GM12878 (cell line): ENCODE measurements around the gene BEGAIN. TPM values are rescaled to one million over a fixed set of nuclear protein-coding genes. Genes with fewer than 3 reads are reported as not detected.

ENCODE experiments used
- ATAC-seq: fragments of 200-7000 bp; cut with Tn5 transposase; 3 replicates; pipeline ENCODE4 v1.9.1; 2020; ENCODE audit warnings: mild to moderate bottlenecking, moderate library complexity
- BruUV-seq: library from RNA; stranded (reverse); fragments of 400-500 nt; replicated peaks from 2 replicates; lab custom pipeline; 2021; lab: Mats Ljungman, UMichigan
- CTCF ChIA-PET: fragments of 300-600 bp; sonication (Branson Sonifier 250); formaldehyde crosslinking; extraction: SDS; loops from one replicate; lab custom pipeline; 2021; ENCODE audit warnings: inconsistent platforms; lab: Yijun Ruan, JAX
- POLR2A ChIA-PET: fragments of 350-600 bp; formaldehyde crosslinking; extraction: SDS; loops from one replicate; lab custom pipeline; 2021; ENCODE audit warnings: inconsistent platforms; lab: Charles Lee
- RAD21 ChIA-PET: fragments of 300-600 bp; sonication (Branson Sonifier 250); formaldehyde crosslinking; loops from one replicate; lab custom pipeline; 2023; ENCODE audit warnings: antibody characterized with exemption; ENCODE audit not compliant: unreplicated experiment; lab: Charles Lee
- SMC1A ChIA-PET: fragments of 300-600 bp; sonication (Branson Sonifier 250); formaldehyde crosslinking; loops from one replicate; lab custom pipeline; 2023; ENCODE audit not compliant: unreplicated experiment, uncharacterized antibody; lab: Charles Lee
- DNase-seq: peaks from one replicate; pipeline ENCODE4 v3.0.0-alpha.2; 2011; ENCODE audit warnings: low read depth, low spot score
- FAIRE-seq: peaks from 3 replicates; lab custom pipeline; 2011; peaks lifted over from hg19 to GRCh38; lab: Jason Lieb, UNC
- H2AFZ ChIP-seq: 2 replicates; pipeline ENCODE4 v1.6.0; 2011; ENCODE audit warnings: low read depth, low read length, control low read depth; ENCODE audit not compliant: control insufficient read depth
- H3K27ac ChIP-seq: 2 replicates; pipeline ENCODE4 v1.5.1; 2011; ENCODE audit warnings: control low read depth; ENCODE audit not compliant: control insufficient read depth, insufficient read depth
- H3K27me3 ChIP-seq, 2 experiments: replicated peaks in 1 of 2; 2 replicates each; pipeline versions ENCODE4 v1.6.0 to v1.6.1; 2011; ENCODE audit warnings: low read length in 1 of 2; ENCODE audit not compliant: control insufficient read depth in 2 of 2, insufficient read depth in 2 of 2
- H3K36me3 ChIP-seq, 2 experiments: 2 replicates each; pipeline ENCODE4 v1.5.1; 2011; ENCODE audit warnings: low read length in 1 of 2; ENCODE audit not compliant: control insufficient read depth in 2 of 2, insufficient read depth in 2 of 2
- H3K4me1 ChIP-seq: 2 replicates; pipeline ENCODE4 v1.6.1; 2011; ENCODE audit warnings: mild to moderate bottlenecking, low read length, moderate library complexity, mixed read lengths; ENCODE audit not compliant: control insufficient read depth, insufficient read depth
- H3K4me2 ChIP-seq: 2 replicates; pipeline ENCODE4 v1.6.0; 2011; ENCODE audit warnings: control low read depth; ENCODE audit not compliant: control insufficient read depth, insufficient read depth
- H3K4me3 ChIP-seq: fragments of 200-600 bp; sonication (generic); 2 replicates; pipeline ENCODE4 v1.5.1; 2016
- H3K79me2 ChIP-seq: 2 replicates; pipeline ENCODE4 v1.6.0; 2011; ENCODE audit warnings: low read length; ENCODE audit not compliant: control insufficient read depth, insufficient read depth
- H3K9ac ChIP-seq: 2 replicates; pipeline ENCODE4 v1.8.0; 2011; ENCODE audit warnings: low read length, control low read depth, mixed read lengths; ENCODE audit not compliant: control insufficient read depth, insufficient read depth
- H3K9me3 ChIP-seq: replicated peaks from 3 replicates; pipeline ENCODE4 v1.5.1; 2011; ENCODE audit warnings: mild to moderate bottlenecking, low read length; ENCODE audit not compliant: control insufficient read depth, insufficient read depth
- H4K20me1 ChIP-seq: 2 replicates; pipeline ENCODE4 v1.6.0; 2011; ENCODE audit not compliant: control insufficient read depth, insufficient read depth
- CBX5 ChIP-seq: sonication (generic); IDR thresholded peaks from 2 replicates; pipeline ENCODE4 v1.6.1; 2016; ENCODE audit warnings: low read depth, moderate library complexity, mild to moderate bottlenecking, inconsistent platforms
- ESRRA ChIP-seq: IDR thresholded peaks from 2 replicates; pipeline ENCODE4 v1.6.1; 2012; ENCODE audit warnings: mild to moderate bottlenecking, low read length, improper control_type of control experiment
- NFIC ChIP-seq: IDR thresholded peaks from 2 replicates; pipeline ENCODE4 v1.6.1; 2012; ENCODE audit warnings: low read depth, mild to moderate bottlenecking, inconsistent platforms, low read length, moderate library complexity
- NFYB ChIP-seq: IDR thresholded peaks from 2 replicates; pipeline ENCODE4 v1.6.1; 2011; ENCODE audit warnings: low read depth, mild to moderate bottlenecking, low read length, improper control_type of control experiment, moderate library complexity; ENCODE audit not compliant: insufficient read depth
- SMC3 ChIP-seq: IDR thresholded peaks from 2 replicates; pipeline ENCODE4 v1.6.1; 2011; ENCODE audit warnings: low read length, improper control_type of control experiment, borderline replicate concordance
- WGBS: methylation state at CpG from one replicate; pipeline ENCODE4 v1.1.6; 2016; ENCODE audit warnings: low lambda C conversion rate; ENCODE audit not compliant: insufficient replicate concordance, insufficient coverage; ENCODE audit errors: missing lambda C conversion rate; 5-methylcytosine and 5-hydroxymethylcytosine counted together
- in situ Hi-C: fragments of 300-500 bp; cut with MboI; formaldehyde crosslinking; loops from 9 replicates; pipeline ENCODE4 v1.14.3; 2018; ENCODE audit warnings: mixed read lengths
- intact Hi-C: fragments of 100-400 bp; cut with micrococcal nuclease; formaldehyde crosslinking; loops from one replicate; pipeline ENCODE4 v1.14.2; 2022; ENCODE audit not compliant: unreplicated experiment
- polyA plus RNA-seq, 11 experiments: library from polyadenylated mRNA; depleted of rRNA in 4 of 11; unstranded in 6 of 11; stranded (reverse) in 5 of 11; fragments of >200 nt; fragmentation: Nextera tagmentation in 4 of 11; fragmentation: Illumina TruSeq in 1 of 11; extraction: Ambion mirVana in 4 of 11; extraction: Trizol in 1 of 11; gene quantifications; 1 replicate in 1 of 11; 2 replicates in 10 of 11; pipeline versions ENCODE4 v1.2.1 to v1.2.3, GENCODE V29; 2011 to 2016; ENCODE audit warnings: inconsistent platforms in 2 of 11, missing spikeins in 2 of 11, low read depth in 1 of 11
- total RNA-seq, 4 experiments: library from RNA; depleted of rRNA in 3 of 4; stranded (reverse); fragments of >200 nt in 3 of 4; fragmentation: Illumina TruSeq in 1 of 4; extraction: Trizol in 1 of 4; gene quantifications; 2 replicates each; pipeline versions ENCODE4 v1.2.1 to v1.2.3, GENCODE V29; 2013 to 2021
- TF ChIP-seq, protein P1 (sequence below): IDR thresholded peaks from 2 replicates; pipeline ENCODE4 v1.6.1; 2012; ENCODE audit warnings: mild to moderate bottlenecking, low read depth, low read length
- TF ChIP-seq, protein P2 (sequence below): fragments of 450-650 bp; IDR thresholded peaks from 2 replicates; pipeline ENCODE4 v1.6.1; 2017; ENCODE audit warnings: mild to moderate bottlenecking, moderate library complexity
- TF ChIP-seq, protein P3 (sequence below), 3 experiments: IDR thresholded peaks in 2 of 3; conservative IDR thresholded peaks in 1 of 3; 2 replicates each; pipeline ENCODE4 v1.5.1; 2011; ENCODE audit warnings: low read depth in 3 of 3, low read length in 3 of 3, mild to moderate bottlenecking in 3 of 3, control low read depth in 2 of 3, moderate library complexity in 2 of 3, inconsistent platforms in 1 of 3, mixed read lengths in 1 of 3; ENCODE audit not compliant: control insufficient read depth in 2 of 3, insufficient read depth in 1 of 3; ENCODE audit errors: extremely low read depth in 1 of 3

BEGAIN gene
- total and polyA plus RNA-seq, 10 of the 15 experiments (the other 5 are each of a cell fraction or from before 2014, with no cell fraction given), result 0.01 to 0.31 (median 0.06) TPM; not detected in 5

DNA sequence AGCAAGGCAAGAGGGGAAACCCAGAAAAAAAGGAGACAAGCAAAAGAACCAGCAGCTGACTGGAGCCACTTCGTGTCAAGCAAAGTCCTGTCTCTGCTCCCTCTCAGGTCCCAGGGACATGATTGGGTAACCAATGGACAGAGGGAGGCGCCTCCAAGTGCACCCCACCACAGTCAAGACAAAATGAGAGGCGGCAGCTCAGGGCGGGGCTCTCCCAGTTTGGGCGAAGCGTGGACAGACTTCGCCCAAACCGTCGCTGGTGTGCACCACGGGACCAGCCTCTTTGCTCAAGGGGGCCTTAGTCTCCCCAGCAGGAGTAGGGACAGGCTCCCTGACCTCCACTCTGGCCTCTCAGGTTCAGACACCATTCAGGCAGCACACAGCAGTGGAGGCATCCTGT lies 1.5 kb upstream of the BEGAIN start:
- H2AFZ ChIP-seq, result no peak overlapping the region
- WGBS, result 60% methylated on average over 10 of the region's 10 CpGs
- intact Hi-C loops (no loop called here), in situ Hi-C loops (no loop called here)
- no peak overlapping the region for H3K4me2 ChIP-seq
- no peaks in the 10 kb centered on the region for H3K79me2 ChIP-seq
- H3K27ac ChIP-seq, result no peak overlapping the region
- FAIRE-seq, result no peak
- H3K4me1 ChIP-seq, result no peaks in the 10 kb centered on the region
- H3K27me3 ChIP-seq, result peaks cover 2 to 6% of the 10 kb centered on the region in 2 experiments; a peak in 3 of 4 replicates
- RAD21 ChIA-PET, result no interaction called here
- H3K36me3 ChIP-seq, result no peaks in the 10 kb centered on the region
- SMC1A ChIA-PET, result no interaction called here
- no peak for DNase-seq
- H3K4me3 ChIP-seq, result no peak overlapping the region
- CTCF ChIA-PET, result no interaction called here
- POLR2A ChIA-PET, result no interaction called here
- no peaks in the 10 kb centered on the region for H3K9me3 ChIP-seq
- H3K9ac ChIP-seq, result no peak overlapping the region
- BruUV-seq, result no TSS peak
- ATAC-seq, result no peak
- no peaks in the 10 kb centered on the region for H4K20me1 ChIP-seq
- TF ChIP-seq NFYB (no peak), SMC3 (no peak), CBX5 (no peak), ESRRA (no peak), NFIC (no peak)
- TF ChIP-seq, protein P1, sequence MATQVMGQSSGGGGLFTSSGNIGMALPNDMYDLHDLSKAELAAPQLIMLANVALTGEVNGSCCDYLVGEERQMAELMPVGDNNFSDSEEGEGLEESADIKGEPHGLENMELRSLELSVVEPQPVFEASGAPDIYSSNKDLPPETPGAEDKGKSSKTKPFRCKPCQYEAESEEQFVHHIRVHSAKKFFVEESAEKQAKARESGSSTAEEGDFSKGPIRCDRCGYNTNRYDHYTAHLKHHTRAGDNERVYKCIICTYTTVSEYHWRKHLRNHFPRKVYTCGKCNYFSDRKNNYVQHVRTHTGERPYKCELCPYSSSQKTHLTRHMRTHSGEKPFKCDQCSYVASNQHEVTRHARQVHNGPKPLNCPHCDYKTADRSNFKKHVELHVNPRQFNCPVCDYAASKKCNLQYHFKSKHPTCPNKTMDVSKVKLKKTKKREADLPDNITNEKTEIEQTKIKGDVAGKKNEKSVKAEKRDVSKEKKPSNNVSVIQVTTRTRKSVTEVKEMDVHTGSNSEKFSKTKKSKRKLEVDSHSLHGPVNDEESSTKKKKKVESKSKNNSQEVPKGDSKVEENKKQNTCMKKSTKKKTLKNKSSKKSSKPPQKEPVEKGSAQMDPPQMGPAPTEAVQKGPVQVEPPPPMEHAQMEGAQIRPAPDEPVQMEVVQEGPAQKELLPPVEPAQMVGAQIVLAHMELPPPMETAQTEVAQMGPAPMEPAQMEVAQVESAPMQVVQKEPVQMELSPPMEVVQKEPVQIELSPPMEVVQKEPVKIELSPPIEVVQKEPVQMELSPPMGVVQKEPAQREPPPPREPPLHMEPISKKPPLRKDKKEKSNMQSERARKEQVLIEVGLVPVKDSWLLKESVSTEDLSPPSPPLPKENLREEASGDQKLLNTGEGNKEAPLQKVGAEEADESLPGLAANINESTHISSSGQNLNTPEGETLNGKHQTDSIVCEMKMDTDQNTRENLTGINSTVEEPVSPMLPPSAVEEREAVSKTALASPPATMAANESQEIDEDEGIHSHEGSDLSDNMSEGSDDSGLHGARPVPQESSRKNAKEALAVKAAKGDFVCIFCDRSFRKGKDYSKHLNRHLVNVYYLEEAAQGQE, result no peak
- TF ChIP-seq, protein P2, sequence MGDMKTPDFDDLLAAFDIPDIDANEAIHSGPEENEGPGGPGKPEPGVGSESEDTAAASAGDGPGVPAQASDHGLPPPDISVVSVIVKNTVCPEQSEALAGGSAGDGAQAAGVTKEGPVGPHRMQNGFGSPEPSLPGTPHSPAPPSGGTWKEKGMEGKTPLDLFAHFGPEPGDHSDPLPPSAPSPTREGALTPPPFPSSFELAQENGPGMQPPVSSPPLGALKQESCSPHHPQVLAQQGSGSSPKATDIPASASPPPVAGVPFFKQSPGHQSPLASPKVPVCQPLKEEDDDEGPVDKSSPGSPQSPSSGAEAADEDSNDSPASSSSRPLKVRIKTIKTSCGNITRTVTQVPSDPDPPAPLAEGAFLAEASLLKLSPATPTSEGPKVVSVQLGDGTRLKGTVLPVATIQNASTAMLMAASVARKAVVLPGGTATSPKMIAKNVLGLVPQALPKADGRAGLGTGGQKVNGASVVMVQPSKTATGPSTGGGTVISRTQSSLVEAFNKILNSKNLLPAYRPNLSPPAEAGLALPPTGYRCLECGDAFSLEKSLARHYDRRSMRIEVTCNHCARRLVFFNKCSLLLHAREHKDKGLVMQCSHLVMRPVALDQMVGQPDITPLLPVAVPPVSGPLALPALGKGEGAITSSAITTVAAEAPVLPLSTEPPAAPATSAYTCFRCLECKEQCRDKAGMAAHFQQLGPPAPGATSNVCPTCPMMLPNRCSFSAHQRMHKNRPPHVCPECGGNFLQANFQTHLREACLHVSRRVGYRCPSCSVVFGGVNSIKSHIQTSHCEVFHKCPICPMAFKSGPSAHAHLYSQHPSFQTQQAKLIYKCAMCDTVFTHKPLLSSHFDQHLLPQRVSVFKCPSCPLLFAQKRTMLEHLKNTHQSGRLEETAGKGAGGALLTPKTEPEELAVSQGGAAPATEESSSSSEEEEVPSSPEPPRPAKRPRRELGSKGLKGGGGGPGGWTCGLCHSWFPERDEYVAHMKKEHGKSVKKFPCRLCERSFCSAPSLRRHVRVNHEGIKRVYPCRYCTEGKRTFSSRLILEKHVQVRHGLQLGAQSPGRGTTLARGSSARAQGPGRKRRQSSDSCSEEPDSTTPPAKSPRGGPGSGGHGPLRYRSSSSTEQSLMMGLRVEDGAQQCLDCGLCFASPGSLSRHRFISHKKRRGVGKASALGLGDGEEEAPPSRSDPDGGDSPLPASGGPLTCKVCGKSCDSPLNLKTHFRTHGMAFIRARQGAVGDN, result no peak
- TF ChIP-seq, protein P3, sequence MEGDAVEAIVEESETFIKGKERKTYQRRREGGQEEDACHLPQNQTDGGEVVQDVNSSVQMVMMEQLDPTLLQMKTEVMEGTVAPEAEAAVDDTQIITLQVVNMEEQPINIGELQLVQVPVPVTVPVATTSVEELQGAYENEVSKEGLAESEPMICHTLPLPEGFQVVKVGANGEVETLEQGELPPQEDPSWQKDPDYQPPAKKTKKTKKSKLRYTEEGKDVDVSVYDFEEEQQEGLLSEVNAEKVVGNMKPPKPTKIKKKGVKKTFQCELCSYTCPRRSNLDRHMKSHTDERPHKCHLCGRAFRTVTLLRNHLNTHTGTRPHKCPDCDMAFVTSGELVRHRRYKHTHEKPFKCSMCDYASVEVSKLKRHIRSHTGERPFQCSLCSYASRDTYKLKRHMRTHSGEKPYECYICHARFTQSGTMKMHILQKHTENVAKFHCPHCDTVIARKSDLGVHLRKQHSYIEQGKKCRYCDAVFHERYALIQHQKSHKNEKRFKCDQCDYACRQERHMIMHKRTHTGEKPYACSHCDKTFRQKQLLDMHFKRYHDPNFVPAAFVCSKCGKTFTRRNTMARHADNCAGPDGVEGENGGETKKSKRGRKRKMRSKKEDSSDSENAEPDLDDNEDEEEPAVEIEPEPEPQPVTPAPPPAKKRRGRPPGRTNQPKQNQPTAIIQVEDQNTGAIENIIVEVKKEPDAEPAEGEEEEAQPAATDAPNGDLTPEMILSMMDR (IDR thresholded peaks at IDR 0.05 in 2 of 3, conservative IDR thresholded peaks at IDR 0.05 in 1 of 3; ENCODE audit: control insufficient read depth in 2 of 3, extremely low read depth in 1 of 3, insufficient read depth in 1 of 3, low read depth in 3 of 3, low read length in 3 of 3), result no peak
